H1 (cell line): ENCODE data around the gene NBPF3. TPM values are rescaled to one million over a fixed set of nuclear protein-coding genes. Genes with fewer than 3 reads are reported as not detected.

ENCODE experiments used
- CTCF ChIA-PET: fragments of 300-600 bp; sonication (Branson Sonifier 250); formaldehyde crosslinking; loops from one replicate; lab custom pipeline; 2021; ENCODE audit not compliant: partially characterized antibody; lab: Charles Lee
- POLR2A ChIA-PET: fragments of 300-600 bp; sonication (Branson Sonifier 250); formaldehyde crosslinking; loops from one replicate; lab custom pipeline; 2021; ENCODE audit warnings: inconsistent platforms; ENCODE audit not compliant: partially characterized antibody; lab: Charles Lee
- DNase-seq, 2 experiments: peaks; one replicate each; pipeline versions ENCODE4 v3.0.0 to v3.0.0-alpha.2; 2010 to 2022; ENCODE audit warnings: low spot score in 2 of 2, low read depth in 1 of 2, mixed read lengths in 1 of 2
- FAIRE-seq: peaks from 2 replicates; lab custom pipeline; 2011; peaks lifted over from hg19 to GRCh38; lab: Jason Lieb, UNC
- H2AFZ ChIP-seq: 2 replicates; pipeline ENCODE4 v1.8.1; 2012; ENCODE audit warnings: low read length, inconsistent platforms
- H2AK5ac ChIP-seq: 2 replicates; pipeline ENCODE4 v1.6.1; 2013; ENCODE audit warnings: low read depth, low read length
- H2BK120ac ChIP-seq: replicated peaks from 2 replicates; pipeline ENCODE3; 2013; ENCODE audit warnings: low read depth, low read length, inconsistent platforms
- H2BK12ac ChIP-seq: 2 replicates; pipeline ENCODE4 v1.6.1; 2013; ENCODE audit warnings: low read depth, low read length
- H2BK15ac ChIP-seq: 2 replicates; pipeline ENCODE4 v1.6.1; 2013; ENCODE audit warnings: low read length
- H2BK20ac ChIP-seq: 2 replicates; pipeline ENCODE4 v1.6.1; 2013; ENCODE audit warnings: low read length
- H2BK5ac ChIP-seq: 2 replicates; pipeline ENCODE4 v1.6.1; 2013; ENCODE audit warnings: low read depth, low read length
- H3K14ac ChIP-seq: 2 replicates; pipeline ENCODE4 v1.6.1; 2013; ENCODE audit warnings: inconsistent platforms; ENCODE audit not compliant: insufficient read length
- H3K18ac ChIP-seq: 2 replicates; pipeline ENCODE4 v1.6.1; 2013; ENCODE audit warnings: low read length; ENCODE audit errors: extremely low read depth
- H3K23ac ChIP-seq: 2 replicates; pipeline ENCODE4 v1.6.1; 2013; ENCODE audit warnings: inconsistent platforms; ENCODE audit not compliant: insufficient read length
- H3K23me2 ChIP-seq: 2 replicates; pipeline ENCODE4 v1.6.1; 2013; ENCODE audit warnings: low read depth, low read length
- H3K27ac ChIP-seq: 2 replicates; pipeline ENCODE4 v1.6.1; 2011; ENCODE audit warnings: low read depth, low read length, inconsistent platforms
- H3K27me3 ChIP-seq, 4 experiments: replicated peaks in 1 of 4; 1 replicate in 1 of 4; 2 replicates in 3 of 4; pipeline versions ENCODE4 v1.6.1 to v1.8.1; 2011 to 2013; ENCODE audit warnings: low read length in 3 of 4, mild to moderate bottlenecking in 3 of 4, inconsistent platforms in 2 of 4, mixed read lengths in 2 of 4, moderate library complexity in 1 of 4; ENCODE audit not compliant: control insufficient read depth in 3 of 4, insufficient read depth in 3 of 4; ENCODE audit errors: extremely low read depth in 1 of 4
- H3K36me3 ChIP-seq, 4 experiments: 2 replicates each; pipeline versions ENCODE4 v1.6.1 to v1.8.1; 2011 to 2013; ENCODE audit warnings: mild to moderate bottlenecking in 4 of 4, low read length in 3 of 4, moderate library complexity in 2 of 4, control low read depth in 1 of 4, inconsistent platforms in 1 of 4; ENCODE audit not compliant: insufficient read depth in 4 of 4, control insufficient read depth in 2 of 4
- H3K4ac ChIP-seq: replicated peaks from 2 replicates; pipeline ENCODE3; 2013; ENCODE audit warnings: low read length, low read depth, mixed read lengths, inconsistent platforms; ENCODE audit not compliant: insufficient read length
- H3K4me1 ChIP-seq, 4 experiments: replicated peaks in 1 of 4; 1 replicate in 1 of 4; 2 replicates in 3 of 4; pipeline versions ENCODE4 v1.6.1 to v1.8.1; 2011 to 2013; ENCODE audit warnings: low read length in 3 of 4, inconsistent platforms in 2 of 4, mixed read lengths in 1 of 4; ENCODE audit not compliant: insufficient read depth in 4 of 4, control insufficient read depth in 3 of 4
- H3K4me2 ChIP-seq, 2 experiments: 2 replicates each; pipeline versions ENCODE4 v1.6.1 to v1.8.1; 2011 to 2013; ENCODE audit warnings: low read depth in 2 of 2, low read length in 2 of 2, control low read depth in 1 of 2, inconsistent platforms in 1 of 2, mild to moderate bottlenecking in 1 of 2; ENCODE audit not compliant: insufficient read depth in 1 of 2
- H3K4me3 ChIP-seq, 4 experiments: fragments of 200-600, 300-600 bp in 1 of 4; sonication (generic), shearing (Covaris generic), sonication (Bioruptor Twin) in 1 of 4; 2 replicates each; pipeline versions ENCODE4 v1.5.1 to v1.8.1; 2011 to 2016; ENCODE audit warnings: low read length in 4 of 4, low read depth in 3 of 4, control low read depth in 2 of 4, inconsistent platforms in 2 of 4, mild to moderate bottlenecking in 2 of 4, mixed read lengths in 1 of 4, moderate library complexity in 1 of 4; ENCODE audit not compliant: insufficient read depth in 2 of 4; ENCODE audit errors: extremely low read depth in 1 of 4
- H3K56ac ChIP-seq: replicated peaks from 2 replicates; pipeline ENCODE3; 2013; ENCODE audit warnings: low read depth, mild to moderate bottlenecking, mixed read lengths, low read length, inconsistent platforms; ENCODE audit not compliant: insufficient read length
- H3K79me1 ChIP-seq: 2 replicates; pipeline ENCODE4 v1.6.1; 2013; ENCODE audit warnings: low read depth, low read length, control low read depth
- H3K79me2 ChIP-seq, 2 experiments: 2 replicates each; pipeline versions ENCODE4 v1.6.1 to v1.8.1; 2012 to 2013; ENCODE audit warnings: low read length in 2 of 2, mild to moderate bottlenecking in 2 of 2, inconsistent platforms in 1 of 2; ENCODE audit not compliant: insufficient read depth in 2 of 2, control insufficient read depth in 1 of 2
- H3K9ac ChIP-seq, 4 experiments: replicated peaks in 1 of 4; 1 replicate in 1 of 4; 2 replicates in 3 of 4; pipeline versions ENCODE4 v1.6.1 to v1.8.1; 2011 to 2013; ENCODE audit warnings: low read depth in 3 of 4, low read length in 3 of 4, control low read depth in 2 of 4, mild to moderate bottlenecking in 2 of 4, moderate library complexity in 2 of 4, inconsistent platforms in 1 of 4; ENCODE audit errors: extremely low read depth in 1 of 4
- H3K9me3 ChIP-seq, 2 experiments: 2 replicates each; pipeline versions ENCODE4 v1.6.1 to v1.8.1; 2012 to 2013; ENCODE audit warnings: mild to moderate bottlenecking in 2 of 2, moderate library complexity in 2 of 2, control low read depth in 1 of 2, inconsistent platforms in 1 of 2, low read depth in 1 of 2, low read length in 1 of 2, mixed read lengths in 1 of 2; ENCODE audit not compliant: insufficient read depth in 2 of 2
- H4K20me1 ChIP-seq, 2 experiments: replicated peaks in 1 of 2; 2 replicates each; pipeline versions ENCODE3 to v1.8.1; 2011 to 2013; ENCODE audit warnings: inconsistent platforms in 2 of 2, low read length in 2 of 2, mild to moderate bottlenecking in 1 of 2; ENCODE audit not compliant: insufficient read depth in 2 of 2, control insufficient read depth in 1 of 2
- H4K5ac ChIP-seq: 2 replicates; pipeline ENCODE4 v1.6.1; 2013; ENCODE audit warnings: low read length, low read depth, mixed read lengths, inconsistent platforms; ENCODE audit not compliant: insufficient read length
- H4K8ac ChIP-seq: 2 replicates; pipeline ENCODE4 v1.8.0; 2013; ENCODE audit warnings: mild to moderate bottlenecking, moderate library complexity, low read length, inconsistent platforms; ENCODE audit not compliant: insufficient read depth; ENCODE audit errors: extremely low read depth
- H4K91ac ChIP-seq: replicated peaks from 2 replicates; pipeline ENCODE3; 2013; ENCODE audit warnings: low read length, mixed read lengths, inconsistent platforms; ENCODE audit not compliant: insufficient read length
- ATF2 ChIP-seq: IDR thresholded peaks from 2 replicates; pipeline ENCODE4 v1.6.1; 2012; ENCODE audit warnings: low read length, inconsistent platforms
- GABPA ChIP-seq: IDR thresholded peaks from 2 replicates; pipeline ENCODE4 v1.6.1; 2011; ENCODE audit warnings: mild to moderate bottlenecking, low read length, moderate library complexity, borderline replicate concordance; ENCODE audit not compliant: insufficient read depth
- HDAC2 ChIP-seq, 2 experiments: fragments of 300-600 bp in 1 of 2; sonication (generic) in 1 of 2; IDR thresholded peaks; 2 replicates each; pipeline ENCODE4 v1.6.1; 2011 to 2012; ENCODE audit warnings: low read depth in 2 of 2, low read length in 2 of 2, mild to moderate bottlenecking in 2 of 2, moderate library complexity in 2 of 2, borderline replicate concordance in 1 of 2, inconsistent platforms in 1 of 2
- HDAC6 ChIP-seq: IDR thresholded peaks from one replicate; pipeline ENCODE4 v1.7.1; 2012; ENCODE audit warnings: low read depth, mild to moderate bottlenecking, inconsistent platforms, low read length, moderate library complexity
- NANOG ChIP-seq: IDR thresholded peaks from 2 replicates; pipeline ENCODE4 v1.6.1; 2011; ENCODE audit warnings: low read length, low read depth, mild to moderate bottlenecking, inconsistent platforms; ENCODE audit not compliant: insufficient read depth, poor library complexity, severe bottlenecking
- RFX5 ChIP-seq: IDR thresholded peaks from 2 replicates; pipeline ENCODE4 v1.6.1; 2011; ENCODE audit warnings: low read depth, low read length, improper control_type of control experiment, borderline replicate concordance
- RXRA ChIP-seq: IDR thresholded peaks from 2 replicates; pipeline ENCODE4 v1.6.1; 2011; ENCODE audit warnings: low read depth, mild to moderate bottlenecking, low read length, moderate library complexity; ENCODE audit not compliant: insufficient read depth
- SP4 ChIP-seq: IDR thresholded peaks from 2 replicates; pipeline ENCODE4 v1.6.1; 2012; ENCODE audit warnings: low read length, inconsistent platforms
- WGBS, 2 experiments: shearing (Covaris generic) in 1 of 2; methylation state at CpG; one replicate each; pipeline versions ENCODE4 v1.1.6 to v1.1.7; 2013 to 2015; ENCODE audit warnings: low lambda C conversion rate in 2 of 2, mixed read lengths in 2 of 2, inconsistent platforms in 1 of 2, low coverage in 1 of 2, missing lambda C conversion rate in 1 of 2; ENCODE audit not compliant: insufficient replicate concordance in 2 of 2, insufficient coverage in 1 of 2, insufficient read length in 1 of 2; ENCODE audit errors: extremely low coverage in 1 of 2, missing lambda C conversion rate in 1 of 2; 5-methylcytosine and 5-hydroxymethylcytosine counted together
- polyA plus RNA-seq, 7 experiments: library from polyadenylated mRNA; depleted of rRNA in 3 of 7; stranded (reverse) in 5 of 7; unstranded in 2 of 7; fragments of >200 nt in 5 of 7; fragments of 200-250 nt in 2 of 7; gene quantifications; 1 replicate in 5 of 7; 2 replicates in 1 of 7; 4 replicates in 1 of 7; pipeline versions ENCODE4 v1.2.1 to v1.2.3, GENCODE V29; 2011 to 2013; ENCODE audit warnings: missing spikeins in 2 of 7, mixed read lengths in 2 of 7
- total RNA-seq: library from RNA; stranded (reverse); fragmentation: NEBNext Ultra II Directional; extraction: Animal tissue kit (Norgen Biotek cat#: 25700); gene quantifications from 2 replicates; pipeline ENCODE4 v1.2.1, GENCODE V29; 2021

The NBPF3 gene
- total and polyA plus RNA-seq, 2 of the 8 experiments (the other 6 are each of a cell fraction or from before 2014, with no cell fraction given): 3.8 to 4.3 TPM

- peaks cover 5 to 8% (median 7%) of the 10 kb centered on the region in 4 experiments; a peak in 5 of 7 replicates for H3K4me1 ChIP-seq
- H2AFZ ChIP-seq: 0 out of 2 replicates have a peak overlapping the region, but pooled peaks have one; percentile 39
- ChIA-PET CTCF (interaction anchor here (0.6 to 5.7 kb wide), 9 partner anchors 15 to 220 kb away, joined by 3 to 72 read pairs (median 5); no protein-coding TSS in a partner anchor), POLR2A (no interaction called here)
- H2BK20ac ChIP-seq: no peak overlapping the region
- no peaks in the 10 kb centered on the region for H3K79me1 ChIP-seq
- no peak overlapping the region for H2BK12ac ChIP-seq
- H3K56ac ChIP-seq: no peak overlapping the region
- H3K27ac ChIP-seq: no peak overlapping the region
- no peak overlapping the region for H3K4me2 ChIP-seq
- no peaks in the 10 kb centered on the region for H3K9me3 ChIP-seq
- no peak overlapping the region for H4K8ac ChIP-seq
- H3K23me2 ChIP-seq: no peaks in the 10 kb centered on the region; the same call in 1 of the 2 replicates
- H3K18ac ChIP-seq: no peak overlapping the region
- no peak overlapping the region for H2AK5ac ChIP-seq
- no peaks in the 10 kb centered on the region for H3K79me2 ChIP-seq
- H4K91ac ChIP-seq: no peak overlapping the region
- no peak overlapping the region for H2BK5ac ChIP-seq
- H4K20me1 ChIP-seq: no peaks in the 10 kb centered on the region
- no peak overlapping the region for H3K4ac ChIP-seq
- no peak overlapping the region for H3K9ac ChIP-seq
- no peak overlapping the region for H3K23ac ChIP-seq
- H2BK15ac ChIP-seq: no peak overlapping the region
- DNase-seq (no peak), FAIRE-seq (no peak)
- H3K4me3 ChIP-seq: no peak overlapping the region
- no peaks in the 10 kb centered on the region for H3K36me3 ChIP-seq
- no peak overlapping the region for H4K5ac ChIP-seq
- WGBS, 2 experiments: 82% methylated on average over 11 of the region's 11 CpGs; no CpG with 5 or more reads in 1 of the 2 experiments
- H3K27me3 ChIP-seq: no peaks in the 10 kb centered on the region
- no peak overlapping the region for H3K14ac ChIP-seq
- no peak overlapping the region for H2BK120ac ChIP-seq
- TF ChIP-seq SP4: no peak
- no peak for TF ChIP-seq RXRA
- no peak for TF ChIP-seq HDAC2 (IDR thresholded peaks at IDR 0.05; ENCODE audit: borderline replicate concordance in 1 of 2, low read depth in 2 of 2, low read length in 2 of 2)
- no peak for TF ChIP-seq RFX5
- TF ChIP-seq HDAC6: no peak
- TF ChIP-seq NANOG: no peak
- TF ChIP-seq ATF2: no peak
- TF ChIP-seq GABPA: no peak
Measured at GRCh38 chr1:21489146-21489545, 49.2 kb downstream of the NBPF3 start.
